GM23248 (cell line): ENCODE measurements around the gene SCAMP5.

Source experiments
- EZH2 ChIP-seq: fragments of 200-600 bp; sonication (generic); IDR thresholded peaks from 2 replicates; pipeline ENCODE4 v1.6.1; 2018; ENCODE audit warnings: antibody characterized with exemption, mild to moderate bottlenecking; ENCODE audit not compliant: insufficient read depth, poor library complexity, severe bottlenecking
- EZH2phosphoT487 ChIP-seq: fragments of 200-600 bp; sonication (generic); IDR thresholded peaks from 2 replicates; pipeline ENCODE4 v1.6.1; 2018; ENCODE audit warnings: antibody characterized with exemption, moderate library complexity, mild to moderate bottlenecking, low read depth; ENCODE audit not compliant: insufficient read depth

DNA sequence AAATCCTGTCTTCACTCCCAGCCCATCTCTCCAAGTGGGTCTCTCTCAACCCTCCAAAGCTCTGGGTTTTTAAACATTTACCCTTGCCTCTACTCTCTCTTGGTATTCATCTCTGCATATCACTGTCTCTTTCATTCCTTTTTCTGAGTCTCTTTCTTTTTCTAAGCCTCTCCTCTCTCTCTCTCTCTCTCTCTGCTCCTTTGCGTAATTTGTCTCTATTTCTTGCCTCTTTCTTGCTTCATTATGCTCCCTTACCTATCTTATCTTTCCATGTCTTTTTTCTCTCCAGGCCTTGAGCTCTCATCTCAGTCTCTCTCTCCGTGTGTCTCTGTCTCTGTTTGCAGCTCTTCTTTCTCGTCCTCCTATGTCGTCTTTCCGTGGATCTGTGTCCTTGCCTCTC, 678 bp upstream of the SCAMP5 start:
- no peak for TF ChIP-seq EZH2
- TF ChIP-seq EZH2phosphoT487: no peak
